Measurements from ENCODE around the gene PLLP.
A peak's percentile ranks its signal among the peaks of the same experiment; 100 is the strongest.
"Not testable (repeated sequence)": the region's sequence is repeated elsewhere in the genome, so short reads cannot be mapped to it uniquely, and the experiment has no call there.

PLLP gene

DNA sequence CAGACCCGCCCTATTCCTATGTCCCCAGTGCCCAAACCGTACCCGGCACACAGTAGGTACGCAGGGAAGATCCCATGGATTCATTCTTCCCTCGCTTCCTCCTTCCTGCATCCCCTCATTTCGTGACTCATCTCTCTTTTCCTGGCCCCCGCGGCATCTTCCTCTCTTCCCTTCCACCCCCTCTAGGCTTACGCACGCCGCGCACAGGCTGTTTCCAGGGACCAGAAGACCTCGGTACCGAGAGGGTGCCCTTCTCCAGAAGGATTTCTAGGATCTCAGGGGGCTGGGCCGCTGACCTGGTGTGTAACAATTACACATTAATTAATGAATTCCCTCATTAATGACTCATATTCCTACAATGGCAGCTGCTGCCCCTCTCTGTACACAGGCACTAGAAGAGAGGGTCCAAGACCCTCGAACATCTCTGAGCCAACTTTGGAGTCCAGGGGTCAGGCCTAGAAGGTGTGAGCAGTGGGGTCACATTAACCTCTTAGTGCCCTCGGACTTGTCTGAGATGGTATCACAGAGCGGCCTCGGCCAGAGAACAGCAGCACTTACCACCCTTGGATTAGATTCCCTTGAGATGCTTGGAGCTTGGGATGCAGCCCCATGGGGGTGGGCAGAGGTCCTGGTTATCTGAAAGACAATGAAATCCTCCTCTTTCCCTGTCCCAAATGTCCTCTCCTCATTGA lies 16.8 kb upstream of the PLLP start:
- DNase-seq: no peak

DNA sequence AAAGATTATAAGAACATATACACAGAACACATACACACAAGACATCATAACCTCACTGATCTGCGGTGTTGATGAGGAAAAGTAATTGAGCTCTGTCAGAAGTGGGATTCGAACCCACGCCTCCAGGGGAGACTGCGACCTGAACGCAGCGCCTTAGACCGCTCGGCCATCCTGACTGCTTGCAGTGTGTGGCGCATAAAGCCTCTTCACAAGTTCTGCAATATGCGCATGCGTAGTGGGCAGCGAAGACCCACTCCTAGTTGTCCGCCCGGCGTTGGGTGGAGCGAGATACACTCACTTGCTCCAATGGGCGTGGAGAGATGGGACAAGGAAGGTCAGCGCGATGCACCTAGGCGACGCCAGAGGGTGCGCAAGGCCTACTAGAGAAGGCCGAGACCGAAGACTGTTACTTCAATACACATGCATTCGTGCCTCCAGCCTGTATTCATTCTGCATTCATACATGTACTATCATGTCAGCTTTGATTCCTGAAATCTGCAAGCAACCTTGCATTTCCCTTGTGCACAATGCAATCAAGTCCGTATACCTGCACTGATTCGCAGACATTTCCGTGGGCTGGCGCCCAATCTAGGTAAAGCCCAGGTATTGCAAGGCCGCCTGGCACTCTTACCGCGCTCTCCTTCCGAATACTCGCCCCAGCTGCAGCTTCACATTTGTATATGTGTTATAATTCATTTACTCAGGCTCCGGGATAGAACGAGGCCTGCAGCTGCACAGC lies 16.1 kb upstream of the PLLP start:
- DNase-seq: peak; percentile 100

DNA sequence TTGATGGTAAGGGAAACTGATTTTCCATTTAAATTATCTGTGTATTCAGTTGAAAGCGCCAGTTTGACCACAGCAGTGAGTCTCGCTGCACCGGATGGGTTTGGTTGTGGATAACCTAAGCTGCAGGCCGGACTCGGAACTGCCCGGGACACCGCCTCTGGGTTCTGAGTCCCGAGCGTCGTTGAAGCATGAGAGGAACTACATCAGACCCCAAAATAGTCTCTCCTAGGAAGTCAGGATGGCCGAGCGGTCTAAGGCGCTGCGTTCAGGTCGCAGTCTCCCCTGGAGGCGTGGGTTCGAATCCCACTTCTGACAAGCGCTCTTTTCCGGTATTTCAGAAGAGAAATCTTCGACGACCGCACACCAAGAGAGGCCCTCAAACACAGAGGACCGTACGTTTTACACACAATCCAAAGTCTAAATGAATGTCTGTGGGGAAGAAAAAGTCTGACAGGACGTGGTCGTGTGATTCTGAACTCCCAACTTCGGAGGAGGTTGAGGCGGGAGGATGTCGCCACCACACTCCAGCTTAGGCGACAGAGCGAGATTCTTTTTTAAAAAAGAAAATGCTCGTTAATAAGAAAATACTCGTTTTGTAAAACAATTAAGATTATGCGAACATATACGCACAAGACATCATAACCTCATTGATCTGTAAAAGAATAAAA lies 15.4 kb upstream of the PLLP start:
- DNase-seq: peak; percentile 92

DNA sequence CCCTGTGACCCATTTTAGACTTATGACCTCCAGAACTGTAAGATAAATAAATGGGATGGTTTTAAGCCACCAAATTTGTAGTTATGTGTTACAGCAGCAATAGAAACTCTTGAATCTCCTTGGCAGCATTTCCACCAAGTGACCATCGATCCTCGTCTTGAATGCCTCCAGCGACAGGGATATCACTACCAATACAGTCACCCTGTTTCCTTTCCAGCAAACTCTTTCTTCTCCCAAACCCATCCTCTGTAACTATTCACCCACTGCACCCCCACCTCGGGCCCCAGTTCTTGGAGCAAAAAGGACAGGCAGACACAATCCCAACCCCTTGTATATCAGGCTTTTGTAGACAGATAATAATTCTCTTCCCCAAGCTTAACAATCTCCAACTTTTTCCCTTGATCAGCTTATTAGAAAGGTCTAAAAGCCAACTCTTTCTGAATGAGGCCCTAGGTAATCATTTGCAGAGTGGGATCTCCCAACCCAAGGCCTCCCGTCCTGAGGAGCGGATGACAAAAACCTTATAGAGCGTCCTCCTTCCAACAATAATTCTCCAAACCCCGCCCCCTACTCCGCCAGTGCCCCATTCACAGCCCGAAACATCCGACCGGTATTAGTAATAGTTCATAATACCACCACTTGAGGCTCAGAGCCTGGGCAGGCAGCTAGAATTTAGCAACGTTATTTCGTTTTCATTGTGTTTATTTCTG lies 14.7 kb upstream of the PLLP start:
- DNase-seq: no peak

DNA sequence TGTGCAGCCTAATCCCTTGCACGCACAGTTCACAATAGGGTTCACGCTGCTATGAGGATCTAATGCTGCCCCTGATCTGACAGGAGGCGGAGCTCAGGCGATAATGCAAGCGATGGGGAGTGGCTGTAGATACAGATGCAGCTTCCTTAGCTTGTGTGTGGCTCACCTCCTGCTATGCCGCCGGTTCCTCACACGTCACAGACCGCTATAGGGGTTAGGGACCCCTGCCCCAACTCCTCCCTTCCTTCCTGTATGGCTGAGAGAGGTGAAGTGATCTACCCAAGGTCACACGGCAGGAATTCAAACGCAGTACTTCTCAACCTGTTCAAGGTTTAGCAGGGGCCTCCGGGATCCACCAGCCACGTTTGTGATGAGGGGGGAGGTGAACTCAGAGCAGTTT lies 13.4 kb upstream of the PLLP start:
- peak; percentile 76 for DNase-seq

DNA sequence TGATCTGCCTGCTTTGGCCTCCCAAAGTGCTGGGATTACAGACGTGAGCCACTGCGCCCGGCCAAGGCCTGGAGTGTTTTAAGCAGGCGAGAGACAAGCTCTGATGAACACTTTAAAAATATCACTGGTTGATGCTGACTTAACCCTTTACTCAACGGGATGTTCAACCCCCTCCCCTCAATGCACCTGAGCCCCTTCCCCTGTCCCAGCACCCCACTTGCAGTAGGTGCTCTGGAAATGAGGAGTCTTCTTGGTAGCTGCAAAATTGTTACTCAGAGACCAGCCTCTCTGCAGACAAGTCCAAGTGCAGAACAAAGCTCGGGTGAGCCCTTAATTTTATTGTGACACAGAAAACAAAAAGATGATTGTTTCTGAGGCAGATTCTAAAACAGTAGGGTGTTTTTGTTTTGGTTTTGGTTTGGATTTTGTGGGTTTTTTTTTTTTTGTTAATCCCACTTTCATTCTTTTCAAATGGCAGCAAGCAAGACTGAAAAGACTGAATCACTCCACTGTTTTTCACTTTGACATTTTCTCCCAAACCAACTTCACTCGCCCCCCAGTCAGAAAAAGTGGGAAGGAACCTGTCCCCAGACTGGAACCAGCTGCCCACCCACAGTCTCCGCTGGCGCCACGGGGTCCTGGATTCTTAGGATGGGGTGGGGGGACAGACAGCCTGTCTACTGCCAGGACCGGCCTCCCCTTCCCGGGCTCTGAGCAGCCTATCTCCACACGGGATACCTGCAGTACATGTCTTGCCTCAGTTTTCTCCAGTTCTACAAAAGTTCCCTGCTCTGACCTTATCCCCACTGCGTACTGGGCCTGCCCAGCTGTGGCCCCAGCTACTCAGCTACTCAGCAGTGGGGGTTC lies 5.2 kb upstream of the PLLP start:
- no peak for DNase-seq

DNA sequence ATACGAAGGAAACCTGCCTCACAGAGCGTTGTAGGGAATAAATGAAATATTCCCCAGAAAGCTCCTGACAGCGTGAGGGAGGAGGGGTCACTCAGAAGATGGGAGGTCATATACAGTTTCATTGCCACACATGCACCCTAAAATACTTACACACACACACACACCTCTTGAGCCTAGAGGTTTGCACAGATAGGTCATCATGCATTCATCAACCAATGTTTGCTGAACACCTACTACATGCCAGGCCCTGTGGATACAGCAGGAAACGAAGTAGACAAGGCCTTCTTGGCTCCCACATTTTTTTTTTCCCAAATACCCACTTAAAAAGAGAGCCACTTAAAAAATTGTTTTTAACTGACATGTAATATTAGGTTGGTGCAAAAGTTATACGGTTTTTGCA lies 907 bp upstream of the PLLP start:
- DNase-seq: no peak

DNA sequence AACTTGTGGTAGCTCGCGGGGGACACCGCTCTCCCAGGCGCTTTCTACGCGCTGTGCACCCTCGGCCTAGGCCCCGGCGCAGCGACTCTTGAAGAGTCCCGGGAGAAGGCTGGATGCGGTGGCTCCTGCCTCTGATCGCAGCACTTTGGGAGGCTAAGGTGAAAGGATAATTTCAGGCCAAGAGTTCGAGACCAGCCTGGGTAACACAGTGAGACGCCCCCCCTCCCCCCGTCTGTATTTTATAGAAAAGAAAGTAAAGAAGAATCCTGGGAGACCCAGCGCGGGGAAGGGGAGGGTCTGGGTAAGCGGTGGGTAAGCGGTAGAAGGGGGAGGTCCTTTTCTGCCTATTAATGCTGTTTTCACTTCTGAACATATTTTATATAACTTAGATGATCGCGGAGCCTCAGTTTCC lies 486 bp upstream of the PLLP start:
- no peak for DNase-seq

DNA sequence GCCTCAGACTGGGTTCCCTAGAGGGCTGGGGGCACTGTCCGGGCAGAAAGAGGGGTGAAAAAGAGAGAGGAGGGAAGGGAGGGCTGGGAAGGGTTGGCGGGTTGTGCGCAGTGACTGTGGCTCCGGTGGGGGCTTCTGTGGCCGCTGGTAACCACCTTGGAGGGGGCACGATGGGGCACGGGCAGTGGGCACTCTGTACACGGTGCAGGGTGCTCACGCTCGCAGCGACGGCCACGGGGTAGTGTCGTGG lies 588 bp downstream of the PLLP start:
- DNase-seq: no peak

DNA sequence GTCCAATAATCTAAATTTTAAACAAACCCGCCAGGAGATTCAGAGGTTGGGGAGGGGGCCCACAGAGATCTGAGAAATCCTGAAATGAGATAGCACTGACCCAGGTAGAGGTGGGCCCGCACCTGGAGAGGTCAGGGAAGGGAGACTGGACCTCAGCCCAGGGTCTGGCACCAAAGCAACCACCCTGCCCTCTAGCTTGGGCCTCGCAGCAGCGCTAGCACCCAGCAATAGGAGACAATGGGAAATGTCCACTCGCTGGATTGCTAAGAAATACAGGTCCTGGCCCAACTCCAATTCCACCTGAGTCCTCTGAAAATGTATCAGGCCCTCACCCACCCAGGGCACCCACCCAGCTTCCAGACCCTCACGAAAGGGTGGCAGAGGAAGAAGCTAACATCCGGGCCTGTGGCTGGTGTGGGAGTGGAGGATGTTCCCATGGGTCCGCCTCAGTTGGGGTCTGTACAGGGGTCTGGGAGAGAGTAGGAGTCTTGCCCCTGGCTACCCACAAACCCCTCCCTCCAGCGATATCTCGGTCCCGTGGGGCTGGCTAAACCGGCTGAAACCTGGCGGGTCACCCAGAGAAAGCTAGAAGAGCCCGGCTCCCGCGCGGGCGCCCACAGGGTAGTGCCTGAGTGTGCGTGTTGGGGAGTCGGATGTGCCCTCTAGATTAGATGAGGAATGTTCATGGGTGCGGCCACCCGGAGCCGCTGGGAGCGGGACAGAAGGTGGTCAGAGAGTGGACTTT lies 1.1 kb downstream of the PLLP start:
- no peak for DNase-seq

DNA sequence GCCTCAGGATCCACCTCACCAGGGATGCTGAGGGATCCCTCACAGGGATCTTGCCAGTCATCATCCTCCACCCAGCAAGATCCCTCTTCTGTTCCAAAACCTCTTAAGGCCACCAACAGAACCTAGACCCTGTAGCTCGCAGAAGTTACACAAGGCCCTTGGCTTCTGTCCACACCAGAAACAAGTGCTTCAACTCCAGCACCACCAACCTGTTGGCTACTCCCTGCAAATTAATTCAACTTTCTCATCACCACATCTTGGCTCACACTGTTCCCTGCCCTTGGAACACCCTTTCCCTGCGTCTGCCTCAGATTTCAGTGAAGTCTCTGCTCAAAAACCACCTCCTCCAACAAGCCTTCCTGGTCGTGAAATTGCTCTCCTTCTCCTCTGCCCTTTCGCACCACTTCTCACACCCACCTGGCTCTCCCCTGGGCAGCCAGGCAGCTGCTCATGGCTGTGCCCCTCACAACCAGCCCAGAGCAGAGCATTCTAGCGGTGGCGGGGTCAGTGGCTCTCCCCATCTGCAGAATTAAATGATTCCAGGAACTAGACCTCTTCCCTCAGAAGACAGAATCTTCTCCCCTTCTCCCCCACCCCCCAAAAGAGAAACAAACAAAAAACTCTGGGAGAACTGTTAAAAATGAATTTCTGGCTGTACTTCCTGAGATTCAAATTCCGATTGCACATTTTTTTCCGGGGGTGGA lies 1.8 kb downstream of the PLLP start:
- no peak for DNase-seq

DNA sequence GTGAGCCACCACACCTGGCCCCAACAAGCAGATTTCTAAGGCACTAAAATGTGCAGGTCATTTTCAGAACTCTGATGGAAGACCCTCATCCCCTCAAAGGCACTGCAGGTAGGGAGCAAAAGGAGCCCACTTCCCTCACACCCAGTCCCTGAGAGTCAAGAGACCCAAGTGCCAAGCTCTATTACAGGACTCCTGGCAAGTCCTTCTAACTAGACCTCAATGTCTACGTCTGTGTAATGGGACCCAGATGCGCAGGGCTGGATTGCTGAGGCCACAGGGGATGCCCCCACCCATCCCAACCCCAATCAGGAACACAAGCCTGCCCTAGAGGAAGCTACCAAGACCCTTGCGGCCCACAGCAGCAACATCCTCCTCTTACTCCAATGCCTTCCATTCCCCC lies 2.7 kb downstream of the PLLP start:
- DNase-seq: no peak

DNA sequence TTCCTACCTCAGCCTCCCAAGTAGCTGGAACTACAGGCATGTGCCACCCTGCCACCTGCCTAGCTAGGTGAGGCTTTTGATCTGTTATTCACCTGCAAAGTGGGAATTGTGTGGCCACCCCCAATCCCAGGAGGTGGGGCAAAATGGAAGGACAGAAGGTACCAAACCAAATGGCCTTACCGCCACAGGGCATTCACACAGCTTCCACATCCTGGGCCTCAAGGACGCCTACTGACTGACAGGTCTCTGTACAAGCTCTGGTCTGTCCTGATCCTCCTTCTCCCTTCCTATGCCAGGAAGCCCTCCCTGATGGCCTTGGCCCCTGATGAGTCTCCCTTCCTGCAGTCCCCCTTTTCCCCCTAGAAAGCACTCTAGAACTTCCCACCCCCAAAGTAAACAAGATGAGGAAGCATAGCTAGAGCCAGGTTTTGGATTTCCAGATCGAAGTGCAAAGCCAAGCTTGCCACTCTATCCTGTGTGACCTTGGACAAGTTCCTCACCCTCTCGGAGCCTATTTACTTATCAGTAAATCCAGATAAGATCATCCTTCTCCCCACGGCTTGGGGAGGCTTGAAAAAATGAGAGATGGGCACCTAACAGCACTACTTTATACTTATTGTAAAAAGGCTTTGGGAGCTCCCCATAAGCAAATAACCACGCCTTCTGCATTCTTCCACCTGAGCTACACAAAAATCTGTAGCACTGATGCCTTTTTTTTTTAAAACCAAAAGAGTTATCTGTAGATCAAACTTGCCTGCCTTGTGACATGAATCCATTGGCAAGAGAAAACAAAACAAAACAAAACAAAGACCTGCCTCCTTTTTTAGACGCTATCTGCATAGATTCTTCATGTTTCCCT lies 4.5 kb downstream of the PLLP start:
- no peak for DNase-seq

DNA sequence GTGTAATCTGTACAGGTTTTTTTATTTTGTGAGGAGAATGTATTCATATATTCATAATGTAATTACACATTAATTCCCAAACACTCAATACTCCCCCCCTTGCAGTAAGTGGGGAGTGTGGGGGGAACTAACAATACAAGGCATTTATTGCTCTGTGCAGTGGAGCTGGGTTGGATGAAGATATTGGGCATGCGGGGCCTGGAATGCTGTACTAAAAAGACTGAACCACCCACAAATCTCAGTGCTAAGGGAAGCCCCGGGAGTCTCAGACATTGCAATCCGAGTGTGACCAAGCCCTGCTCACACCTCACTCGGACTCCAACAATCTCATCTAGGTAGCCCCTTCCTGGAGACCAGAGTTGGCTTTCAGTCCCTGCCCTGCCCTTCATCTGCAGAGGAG lies 6.0 kb downstream of the PLLP start:
- DNase-seq: no peak

DNA sequence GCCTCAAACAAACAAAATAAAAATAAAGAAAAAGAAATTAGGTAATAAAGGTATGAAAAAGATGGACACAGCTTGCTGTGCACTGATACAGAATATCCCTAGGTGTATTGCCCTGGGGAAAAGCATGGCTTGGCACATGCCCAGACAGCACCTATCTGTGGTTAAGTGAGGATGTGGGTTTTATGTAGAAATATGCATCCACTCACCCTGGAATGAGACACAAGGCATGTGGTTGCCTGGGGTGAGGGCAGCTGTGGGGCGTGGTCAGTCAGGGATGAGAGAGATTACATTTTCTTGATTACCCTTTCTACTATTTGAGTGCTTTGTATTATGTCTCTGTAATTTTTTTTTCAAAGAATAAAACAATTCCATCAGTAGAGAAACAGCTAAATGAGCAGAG lies 6.9 kb downstream of the PLLP start:
- DNase-seq: peak; percentile 64

DNA sequence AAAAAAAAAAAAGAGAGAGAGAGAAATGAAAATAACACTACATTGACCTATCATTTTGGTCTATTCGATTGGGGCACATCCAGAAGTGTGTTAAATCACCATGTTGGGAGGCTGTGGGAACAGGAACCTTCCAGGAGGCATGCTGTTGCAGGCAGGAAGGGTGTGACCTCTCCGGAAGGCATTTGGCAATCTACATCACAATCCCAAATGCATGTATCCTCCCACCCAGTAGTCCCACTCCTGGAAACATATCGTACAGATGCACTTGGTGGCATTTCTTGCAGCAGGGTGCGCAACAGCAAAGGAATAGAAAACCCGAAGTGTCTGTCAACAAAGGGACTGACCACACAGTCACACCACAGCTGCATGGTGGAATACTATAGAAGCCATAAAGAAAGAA lies 7.9 kb downstream of the PLLP start:
- no peak for DNase-seq

DNA sequence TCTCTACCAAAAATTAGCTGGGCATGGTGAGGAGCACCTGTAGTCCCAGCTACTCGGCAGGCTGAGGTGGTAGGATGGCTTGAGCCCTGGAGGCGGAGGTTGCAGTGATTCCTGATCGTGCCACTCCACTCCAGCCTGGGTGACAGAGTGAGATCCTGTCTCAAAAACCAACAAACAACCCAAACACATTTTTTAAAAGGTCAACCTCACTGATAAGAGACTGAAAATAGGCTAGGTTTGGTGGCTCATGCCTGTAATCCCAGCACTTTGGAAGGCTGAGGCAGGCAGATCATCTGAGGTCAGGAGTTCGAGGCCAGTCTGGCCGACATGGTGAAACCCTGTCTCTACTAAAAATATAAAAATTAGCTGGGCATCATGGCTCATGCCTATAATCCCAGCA lies 8.5 kb downstream of the PLLP start:
- not testable (repeated sequence) for DNase-seq

DNA sequence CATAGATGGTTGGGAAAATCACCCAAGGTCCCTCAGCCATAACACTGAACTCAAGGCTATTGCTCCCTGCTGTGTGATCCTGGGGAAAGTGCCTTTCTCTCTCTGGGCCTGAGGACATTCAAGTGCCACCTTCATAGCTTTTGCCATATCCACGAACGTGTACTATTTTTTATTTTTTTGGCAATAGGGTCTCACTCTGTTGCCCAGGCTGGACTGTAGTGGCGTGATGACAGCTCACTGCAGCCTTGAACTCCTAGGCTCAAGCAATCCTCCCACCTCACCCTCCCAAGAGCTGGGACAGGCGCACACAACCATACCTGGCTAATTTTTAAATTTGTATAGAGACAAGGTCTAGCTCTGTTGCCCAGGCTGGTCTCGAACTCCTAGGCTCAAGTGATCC lies 10.6 kb downstream of the PLLP start:
- DNase-seq: no peak

DNA sequence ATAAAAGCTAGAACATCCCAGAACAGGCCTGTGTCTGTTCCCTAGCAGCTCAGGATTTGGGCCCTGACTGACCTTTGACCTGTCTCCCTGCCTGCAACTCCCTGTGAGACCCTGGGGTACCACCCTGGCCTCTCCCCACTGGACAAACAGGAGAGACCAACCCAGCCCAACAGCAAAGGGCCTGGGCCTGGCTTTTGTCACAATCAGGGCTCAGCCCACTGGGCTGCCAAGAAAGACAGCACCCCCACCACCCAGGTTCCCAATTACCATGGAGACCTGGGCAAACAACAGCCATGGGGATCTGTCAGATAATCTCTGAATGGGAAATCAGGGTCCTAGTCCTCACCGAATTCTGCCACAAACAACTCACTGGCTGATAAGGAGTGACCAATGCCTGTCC lies 11.1 kb downstream of the PLLP start:
- no peak for DNase-seq

DNA sequence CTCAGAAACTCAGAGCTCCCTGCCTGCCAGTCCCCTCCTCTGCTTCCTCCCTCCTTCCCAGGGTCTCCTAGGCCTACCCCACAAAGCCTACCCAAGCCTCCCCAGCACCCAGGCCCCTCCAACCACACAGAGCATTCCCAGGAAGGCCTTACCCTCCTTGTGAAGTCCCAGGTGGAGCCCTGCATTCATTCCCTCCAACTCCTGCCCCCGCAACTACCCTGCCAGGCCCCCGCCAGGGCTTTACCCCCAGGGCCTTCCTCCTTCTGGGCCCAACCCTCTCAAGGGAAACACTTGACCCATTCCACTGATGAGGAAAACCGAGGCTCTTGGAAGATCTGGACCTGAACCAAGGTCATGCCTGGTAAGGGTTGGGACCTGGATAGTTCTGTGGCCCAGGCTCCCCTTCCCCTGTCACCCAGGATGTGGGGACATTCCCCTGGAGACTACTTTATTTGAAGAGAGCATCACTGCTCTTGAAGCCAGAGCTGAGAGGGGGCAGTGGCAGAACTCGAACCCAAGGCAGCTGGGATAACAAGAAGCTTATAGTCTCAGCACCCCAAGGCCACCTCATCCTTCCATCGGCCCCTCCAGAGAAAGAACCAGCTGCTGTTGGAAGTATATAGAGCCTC lies 12.5 kb downstream of the PLLP start:
- no peak for DNase-seq
